Breast epithelium (tissue), 4 donors: ENCODE data around the gene IDS. TPM values are rescaled to one million over a fixed set of nuclear protein-coding genes. Genes with fewer than 3 reads are reported as not detected.
"Not testable (repeated sequence)": the region's sequence is repeated elsewhere in the genome, so short reads cannot be mapped to it uniquely, and the experiment has no call there.

ENCODE experiments used
- DNase-seq, 2 donors: peaks; one replicate each; pipeline ENCODE4 v3.0.0-alpha.2; 2019; ENCODE audit warnings: low spot score in 2 of 2
- H3K27ac ChIP-seq, 2 donors: fragments of 200-600 bp; sonication (generic) in 1 of 2; one replicate each; pipeline ENCODE4 v1.5.1; 2016 to 2019; ENCODE audit warnings: mild to moderate bottlenecking in 1 of 2
- H3K27me3 ChIP-seq, 2 donors: fragments of 200-600 bp; sonication (generic) in 1 of 2; one replicate each; pipeline versions ENCODE4 v1.5.1 to v1.6.0; 2017 to 2019; ENCODE audit warnings: control low read depth in 1 of 2, mild to moderate bottlenecking in 1 of 2
- H3K36me3 ChIP-seq: fragments of 200-600 bp; one replicate; pipeline ENCODE4 v1.5.1; 2019
- H3K4me1 ChIP-seq, 2 donors: fragments of 200-600 bp; sonication (generic); one replicate each; pipeline ENCODE4 v1.5.1; 2016 to 2019; ENCODE audit warnings: control low read depth in 1 of 2
- H3K4me3 ChIP-seq, 3 donors: fragments of 200-600 bp; sonication (generic); 1 replicate in 2 of 3; 2 replicates in 1 of 3; pipeline ENCODE4 v1.5.1; 2016 to 2019; ENCODE audit warnings: mild to moderate bottlenecking in 3 of 3, moderate library complexity in 2 of 3
- H3K9me3 ChIP-seq, 2 donors: fragments of 200-600 bp; sonication (generic) in 1 of 2; one replicate each; pipeline ENCODE4 v1.5.1; 2016 to 2019; ENCODE audit warnings: control low read depth in 1 of 2
- CTCF ChIP-seq, 3 donors: fragments of 450-650 bp; IDR thresholded peaks; one replicate each; pipeline ENCODE4 v1.5.1; 2016 to 2017; ENCODE audit warnings: antibody characterized with exemption in 3 of 3, mild to moderate bottlenecking in 3 of 3, moderate library complexity in 3 of 3
- POLR2A ChIP-seq: fragments of 450-650 bp; IDR thresholded peaks from one replicate; pipeline ENCODE4 v1.6.1; 2016; ENCODE audit warnings: antibody characterized with exemption, mild to moderate bottlenecking, moderate library complexity
- POLR2AphosphoS5 ChIP-seq, 3 donors: sonication (generic); formaldehyde crosslinking; IDR thresholded peaks; one replicate each; pipeline ENCODE4 v1.6.1; 2017; ENCODE audit warnings: antibody characterized with exemption in 3 of 3
- intact Hi-C: fragments of 100-400 bp; cut with DNase I; formaldehyde crosslinking; loops from one replicate; pipeline ENCODE4 v1.15.1; 2023; ENCODE audit warnings: low total_unique reads
- total RNA-seq, 3 donors: library from RNA; depleted of rRNA; stranded (reverse); fragments of >200 nt; gene quantifications; one replicate each; pipeline ENCODE4 v1.1.0, GENCODE V29; 2016

The IDS gene
- total RNA-seq, 3 donors from 2014 or later, result 61.0 to 72.0 (median 61.8) TPM

GRCh38 chrX:149494844-149495565 lies 10.1 kb downstream of the IDS start:
- TF ChIP-seq POLR2A (no peak), POLR2AphosphoS5 (IDR thresholded peaks at IDR 0.05) (no peak), CTCF (IDR thresholded peaks at IDR 0.05) (no peak)
- no peaks in the 10 kb centered on the region for H3K27me3 ChIP-seq
- no peak overlapping the region for H3K4me3 ChIP-seq
- H3K4me1 ChIP-seq, result no peaks in the 10 kb centered on the region
- no peaks in the 10 kb centered on the region for H3K36me3 ChIP-seq
- intact Hi-C loops, result no loop called here
- H3K9me3 ChIP-seq, result no peaks in the 10 kb centered on the region
- H3K27ac ChIP-seq, result no peak overlapping the region
- DNase-seq, result no peak

GRCh38 chrX:149493567-149494562 lies 11.2 kb downstream of the IDS start:
- Histone ChIP-seq H3K4me1 (no peaks in the 10 kb centered on the region), H3K4me3 (no peak overlapping the region), H3K27me3 (no peaks in the 10 kb centered on the region), H3K36me3 (no peaks in the 10 kb centered on the region), H3K9me3 (no peaks in the 10 kb centered on the region), H3K27ac (no peak overlapping the region)
- no peak for DNase-seq
- TF ChIP-seq POLR2AphosphoS5 (IDR thresholded peaks at IDR 0.05) (no peak), POLR2A (no peak), CTCF (IDR thresholded peaks at IDR 0.05) (no peak)
- intact Hi-C loops, result no loop called here

GRCh38 chrX:149491812-149492211 lies 13.3 kb downstream of the IDS start:
- Histone ChIP-seq H3K27me3 (no peaks in the 10 kb centered on the region), H3K27ac (no peak overlapping the region), H3K36me3 (no peaks in the 10 kb centered on the region), H3K4me3 (no peak overlapping the region), H3K4me1 (no peaks in the 10 kb centered on the region), H3K9me3 (no peaks in the 10 kb centered on the region)
- intact Hi-C loops, result no loop called here
- no peak for TF ChIP-seq POLR2AphosphoS5 (IDR thresholded peaks at IDR 0.05)
- no peak for TF ChIP-seq POLR2A
- TF ChIP-seq CTCF (IDR thresholded peaks at IDR 0.05), result no peak
- no peak for DNase-seq

DNA sequence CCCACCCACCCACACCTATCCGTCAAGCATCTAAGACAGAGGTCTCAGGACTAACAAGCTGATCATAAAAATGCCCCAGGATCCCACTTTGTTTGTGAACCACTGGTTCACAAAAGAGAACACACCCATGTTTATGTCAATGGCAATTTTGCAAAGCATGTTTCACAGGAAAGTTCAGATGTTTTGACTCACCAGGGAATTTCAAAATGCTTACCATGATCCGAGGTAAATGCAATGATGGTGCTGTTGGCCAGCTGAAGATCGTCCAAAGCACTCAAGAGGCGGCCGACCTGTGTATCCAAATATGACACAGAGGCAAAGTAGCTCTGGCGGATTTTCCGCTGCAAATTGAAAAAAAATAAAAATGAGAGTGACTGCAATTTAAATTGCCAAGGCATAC lies 15.0 kb downstream of the IDS start:
- TF ChIP-seq CTCF (IDR thresholded peaks at IDR 0.05) (no peak), POLR2AphosphoS5 (IDR thresholded peaks at IDR 0.05) (no peak), POLR2A (no peak)
- H3K36me3 ChIP-seq, result no peaks in the 10 kb centered on the region
- DNase-seq, result no peak
- intact Hi-C loops, result no loop called here
- no peaks in the 10 kb centered on the region for H3K27me3 ChIP-seq
- H3K27ac ChIP-seq, result no peak overlapping the region
- no peaks in the 10 kb centered on the region for H3K9me3 ChIP-seq
- no peak overlapping the region for H3K4me3 ChIP-seq
- no peaks in the 10 kb centered on the region for H3K4me1 ChIP-seq

GRCh38 chrX:149488411-149489052 lies 16.6 kb downstream of the IDS start:
- H3K27me3 ChIP-seq, intact Hi-C loops, H3K9me3 ChIP-seq, H3K4me1 ChIP-seq, H3K36me3 ChIP-seq, H3K4me3 ChIP-seq, DNase-seq, H3K27ac ChIP-seq: not testable (repeated sequence)

- H3K4me1 ChIP-seq, H3K9me3 ChIP-seq, H3K36me3 ChIP-seq, H3K27ac ChIP-seq, DNase-seq, H3K27me3 ChIP-seq, H3K4me3 ChIP-seq, intact Hi-C loops: not testable (repeated sequence)
These were observed 17.1 kb downstream of the IDS start for GRCh38 chrX:149488008-149488407.
